ENCODE results near the gene BEAN1.
"Not testable (repeated sequence)": the region's sequence is repeated elsewhere in the genome, so short reads cannot be mapped to it uniquely, and the experiment has no call there.

Gene BEAN1

GRCh38 chr16:66441586-66442375 is 14.7 kb downstream of the BEAN1 start:
- peak; percentile 81 for DNase-seq (ENCODE audit: low spot score)

- DNase-seq (ENCODE audit: low spot score), result no peak
These were observed 15.6 kb downstream of the BEAN1 start for GRCh38 chr16:66442502-66443268.

- no peak for DNase-seq (ENCODE audit: low spot score)
These were observed 16.2 kb downstream of the BEAN1 start for GRCh38 chr16:66443269-66443652.

GRCh38 chr16:66444049-66444481 is 17.0 kb downstream of the BEAN1 start:
- no peak for DNase-seq (ENCODE audit: low spot score)

- DNase-seq (ENCODE audit: low spot score), result no peak
These were observed 19.6 kb downstream of the BEAN1 start for GRCh38 chr16:66446737-66447136.

GRCh38 chr16:66447491-66447890 is 20.4 kb downstream of the BEAN1 start:
- no peak for DNase-seq (ENCODE audit: low spot score)

- DNase-seq (ENCODE audit: low spot score), result no peak
These were observed 24.5 kb downstream of the BEAN1 start for GRCh38 chr16:66451548-66451947.

GRCh38 chr16:66453230-66453629 is 26.1 kb downstream of the BEAN1 start:
- not testable (repeated sequence) for DNase-seq (ENCODE audit: low spot score)

- DNase-seq (ENCODE audit: low spot score), result no peak
These were observed 27.7 kb downstream of the BEAN1 start for GRCh38 chr16:66454751-66455150.

- no peak for DNase-seq (ENCODE audit: low spot score)
These were observed 28.9 kb downstream of the BEAN1 start for GRCh38 chr16:66455970-66456369.

- no peak for DNase-seq (ENCODE audit: low spot score)
These were observed 30.8 kb downstream of the BEAN1 start for GRCh38 chr16:66457888-66458287.

- DNase-seq (ENCODE audit: low spot score), result no peak
These were observed 31.2 kb downstream of the BEAN1 start for GRCh38 chr16:66458292-66458691.

GRCh38 chr16:66458853-66459252 is 31.8 kb downstream of the BEAN1 start:
- DNase-seq (ENCODE audit: low spot score), result no peak

- peak; percentile 52 for DNase-seq (ENCODE audit: low spot score)
These were observed 32.8 kb downstream of the BEAN1 start for GRCh38 chr16:66459878-66460277.

GRCh38 chr16:66460703-66461102 is 33.6 kb downstream of the BEAN1 start:
- DNase-seq (ENCODE audit: low spot score), result no peak

GRCh38 chr16:66462912-66463311 is 35.8 kb downstream of the BEAN1 start:
- no peak for DNase-seq (ENCODE audit: low spot score)

GRCh38 chr16:66465946-66466345 is 38.9 kb downstream of the BEAN1 start:
- not testable (repeated sequence) for DNase-seq (ENCODE audit: low spot score)

- DNase-seq (ENCODE audit: low spot score), result not testable (repeated sequence)
These were observed 39.5 kb downstream of the BEAN1 start for GRCh38 chr16:66466636-66467035.

- no peak for DNase-seq (ENCODE audit: low spot score)
These were observed 40.5 kb downstream of the BEAN1 start for GRCh38 chr16:66467611-66468010.

- DNase-seq (ENCODE audit: low spot score), result no peak
These were observed 41.3 kb downstream of the BEAN1 start for GRCh38 chr16:66468321-66468965.

- DNase-seq (ENCODE audit: low spot score), result no peak
These were observed 42.3 kb downstream of the BEAN1 start for GRCh38 chr16:66469291-66469946.

- no peak for DNase-seq (ENCODE audit: low spot score)
These were observed 43.0 kb downstream of the BEAN1 start for GRCh38 chr16:66469947-66470546.

Measured in GM03348 (cell line).